Astrocyte of the cerebellum (primary cell): Measurements from ENCODE around the gene HAUS5.
"Not testable (repeated sequence)": the region's sequence is repeated elsewhere in the genome, so short reads cannot be mapped to it uniquely, and the experiment has no call there.

Source experiments
- DNase-seq: peaks from one replicate; pipeline ENCODE4 v3.0.0-alpha.2; 2011; ENCODE audit warnings: low read depth
- H3K4me3 ChIP-seq: 2 replicates; pipeline ENCODE4 v1.5.1; 2011; ENCODE audit warnings: mild to moderate bottlenecking, low read depth, low read length, moderate library complexity
- in situ Hi-C: cut with HindIII; loops from 2 replicates; pipeline ENCODE4 v1.10.0; 2017; ENCODE audit warnings: low sequenced_read_pairs
- TF ChIP-seq, protein P1 (sequence below): IDR thresholded peaks from 2 replicates; pipeline ENCODE4 v1.5.1; 2012; ENCODE audit warnings: low read length, low read depth, moderate library complexity, mild to moderate bottlenecking; ENCODE audit errors: missing control alignments

HAUS5 gene

GRCh38 chr19:35644987-35645679, 32.6 kb downstream of the HAUS5 start:
- DNase-seq, result no peak
- H3K4me3 ChIP-seq, result peak overlapping the region; percentile 52
- in situ Hi-C loops, result no loop called here
- TF ChIP-seq, protein P1, sequence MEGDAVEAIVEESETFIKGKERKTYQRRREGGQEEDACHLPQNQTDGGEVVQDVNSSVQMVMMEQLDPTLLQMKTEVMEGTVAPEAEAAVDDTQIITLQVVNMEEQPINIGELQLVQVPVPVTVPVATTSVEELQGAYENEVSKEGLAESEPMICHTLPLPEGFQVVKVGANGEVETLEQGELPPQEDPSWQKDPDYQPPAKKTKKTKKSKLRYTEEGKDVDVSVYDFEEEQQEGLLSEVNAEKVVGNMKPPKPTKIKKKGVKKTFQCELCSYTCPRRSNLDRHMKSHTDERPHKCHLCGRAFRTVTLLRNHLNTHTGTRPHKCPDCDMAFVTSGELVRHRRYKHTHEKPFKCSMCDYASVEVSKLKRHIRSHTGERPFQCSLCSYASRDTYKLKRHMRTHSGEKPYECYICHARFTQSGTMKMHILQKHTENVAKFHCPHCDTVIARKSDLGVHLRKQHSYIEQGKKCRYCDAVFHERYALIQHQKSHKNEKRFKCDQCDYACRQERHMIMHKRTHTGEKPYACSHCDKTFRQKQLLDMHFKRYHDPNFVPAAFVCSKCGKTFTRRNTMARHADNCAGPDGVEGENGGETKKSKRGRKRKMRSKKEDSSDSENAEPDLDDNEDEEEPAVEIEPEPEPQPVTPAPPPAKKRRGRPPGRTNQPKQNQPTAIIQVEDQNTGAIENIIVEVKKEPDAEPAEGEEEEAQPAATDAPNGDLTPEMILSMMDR, result no peak

- TF ChIP-seq, protein P1, result no peak
- DNase-seq, result no peak
- in situ Hi-C loops, result no loop called here
- no peak overlapping the region for H3K4me3 ChIP-seq
Observed at GRCh38 chr19:35645680-35646511, 33.4 kb downstream of the HAUS5 start.

GRCh38 chr19:35648017-35648961, 35.8 kb downstream of the HAUS5 start, which contains the start of gene COX6B1:
Gene COX6B1 (plus strand): TSS chr19:35648323. CDS start chr19:35651244, 2,921 bp downstream.
- TF ChIP-seq, protein P1, result no peak
- H3K4me3 ChIP-seq, result peak within 1 kb of the TSS; percentile 74
- DNase-seq, result peak; percentile 90
- in situ Hi-C loops, result no loop called here

DNA sequence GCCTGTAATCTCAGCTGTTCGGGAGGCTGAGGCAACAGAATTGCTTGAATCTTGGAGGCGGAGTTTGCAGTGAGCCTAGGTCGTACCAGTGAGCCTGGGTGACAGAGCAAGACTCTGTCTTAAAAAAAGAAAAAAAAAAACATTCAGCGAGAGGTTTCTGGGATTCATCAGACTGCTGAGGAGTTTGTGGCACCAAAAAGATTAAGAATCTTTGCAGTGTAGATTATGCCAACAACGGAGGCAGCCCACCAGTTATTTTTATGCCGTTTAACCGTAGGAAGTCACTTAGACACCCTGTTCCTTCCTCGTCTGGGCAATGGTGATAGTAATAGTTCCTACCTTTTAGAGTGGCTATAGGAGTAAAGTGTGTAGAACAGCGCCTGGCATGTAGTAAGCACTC, 38.0 kb downstream of the HAUS5 start:
- TF ChIP-seq, protein P1, result no peak
- in situ Hi-C loops, result no loop called here
- DNase-seq, result no peak
- H3K4me3 ChIP-seq, result no peak overlapping the region

DNA sequence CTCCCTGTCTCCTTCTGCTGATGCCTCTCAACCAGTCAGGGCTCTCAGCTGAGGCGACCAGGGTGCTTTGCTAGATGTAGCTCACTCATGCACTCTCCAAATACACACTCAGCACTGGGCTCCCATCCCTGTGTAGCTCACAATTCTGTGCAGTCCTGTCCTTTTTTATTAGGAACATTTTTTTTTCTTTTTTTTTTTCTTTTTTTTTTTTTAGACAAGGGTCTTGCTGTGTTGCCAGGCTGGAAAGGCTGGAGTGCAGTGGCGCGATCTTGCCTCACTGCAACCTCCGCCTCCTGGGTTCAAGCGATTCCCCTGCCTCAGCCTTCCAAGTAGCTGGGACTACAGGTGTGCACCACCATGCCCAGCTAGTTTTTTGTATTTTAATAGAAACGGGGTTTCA, 42.3 kb downstream of the HAUS5 start:
- DNase-seq, H3K4me3 ChIP-seq, in situ Hi-C loops: not testable (repeated sequence)

DNA sequence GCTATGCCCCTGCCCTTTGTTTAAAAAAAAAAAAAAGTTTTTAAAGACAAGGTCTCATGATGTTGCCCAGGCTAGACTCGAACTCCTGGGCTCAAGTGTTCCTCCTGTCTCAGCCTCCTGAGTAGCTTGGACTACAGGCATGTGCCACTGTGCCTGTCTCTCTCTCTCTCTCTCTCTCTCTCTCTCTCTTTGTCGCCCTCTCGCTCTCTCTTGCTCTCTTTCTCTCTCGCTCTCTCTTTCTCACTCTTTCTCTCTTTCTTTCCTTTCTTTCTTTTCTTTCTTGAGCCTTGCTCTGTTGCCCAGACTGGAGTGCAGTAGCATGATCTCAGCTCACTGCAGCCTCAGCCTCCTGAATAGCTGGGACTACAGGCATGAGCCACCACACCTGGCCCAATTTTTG, 43.1 kb downstream of the HAUS5 start:
- TF ChIP-seq, protein P1, result no peak
- in situ Hi-C loops, result no loop called here
- no peak overlapping the region for H3K4me3 ChIP-seq
- DNase-seq, result no peak
